Measurements from ENCODE around the gene MOK. TPM values are rescaled to one million over a fixed set of nuclear protein-coding genes. Genes with fewer than 3 reads are reported as not detected.

Gene MOK
- polyA plus RNA-seq, 3 donors = 24.3 to 24.8 (median 24.6) TPM

DNA sequence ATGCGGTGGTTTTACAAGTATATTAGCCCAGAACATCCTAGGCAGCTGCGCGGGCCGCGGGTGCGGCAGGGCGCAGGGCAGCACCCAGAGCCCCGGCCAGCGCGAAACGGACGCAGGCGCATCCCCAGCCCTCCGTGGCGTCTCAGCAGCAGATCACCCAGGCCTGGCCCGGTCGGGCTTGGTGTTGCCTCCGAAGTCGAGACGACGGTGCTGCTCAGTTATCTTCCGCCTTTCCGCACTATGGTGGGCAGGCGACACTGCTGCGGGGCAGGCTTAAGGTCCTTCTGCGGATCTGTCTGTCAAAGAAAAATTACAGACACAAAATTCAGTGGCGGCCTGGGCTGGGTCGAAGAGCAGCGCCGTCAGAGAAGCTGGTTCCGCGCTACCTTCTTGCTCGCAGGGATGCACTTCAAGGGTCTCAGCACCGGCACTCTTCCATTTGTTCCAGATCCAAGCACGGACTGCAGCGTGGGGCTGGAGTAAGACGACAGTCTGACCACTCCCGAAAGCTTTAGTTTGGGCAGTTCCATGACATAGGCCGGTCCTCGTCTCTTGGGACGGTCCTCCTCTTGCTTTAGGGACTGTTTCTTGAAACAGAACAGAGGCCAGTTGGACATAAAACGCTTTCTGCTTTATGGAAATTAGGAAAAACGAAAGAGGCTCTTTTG, 75.8 kb downstream of the MOK start:
- DNase-seq (ENCODE audit: low read depth in 3 of 3, low spot score in 2 of 3) = no peak

DNA sequence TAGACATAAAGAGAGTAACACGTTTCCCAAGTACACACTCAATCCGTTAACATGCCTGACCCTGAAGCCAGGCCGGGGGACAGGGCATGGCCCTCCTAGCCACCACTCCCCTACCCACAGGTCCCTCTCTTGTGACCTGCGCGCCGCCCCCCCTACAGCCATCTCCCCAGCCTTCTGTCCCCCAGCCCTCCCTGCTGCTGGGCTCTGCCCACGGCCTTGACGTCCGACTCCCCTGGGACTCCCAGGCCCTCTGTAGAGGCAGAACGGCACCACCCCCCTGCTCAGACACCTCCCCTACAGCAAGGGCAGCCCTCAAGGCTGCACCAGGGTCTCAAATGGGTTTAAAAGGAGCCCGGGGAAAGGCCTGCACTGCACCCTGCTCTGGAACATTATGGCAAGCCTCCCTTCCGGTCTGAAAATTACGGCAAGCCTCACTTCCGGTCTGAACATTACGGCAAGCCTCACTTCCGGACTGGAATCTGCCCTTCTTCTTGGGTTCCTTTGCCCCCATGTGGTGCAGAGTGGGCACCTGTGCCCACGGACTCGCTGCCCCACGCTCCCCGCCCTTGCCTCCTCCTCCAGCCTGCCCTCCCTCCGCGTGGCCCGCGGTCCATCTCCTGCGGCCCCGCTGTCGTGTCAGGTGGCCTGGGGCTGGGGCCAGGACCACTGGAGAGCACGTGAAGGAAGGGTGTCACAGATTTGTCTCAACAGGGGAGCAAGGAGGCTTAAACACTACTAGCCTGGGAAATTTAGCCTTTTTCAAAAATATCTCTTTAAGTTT, 77.6 kb downstream of the MOK start:
- DNase-seq (ENCODE audit: low read depth in 3 of 3, low spot score in 2 of 3) = no peak

DNA sequence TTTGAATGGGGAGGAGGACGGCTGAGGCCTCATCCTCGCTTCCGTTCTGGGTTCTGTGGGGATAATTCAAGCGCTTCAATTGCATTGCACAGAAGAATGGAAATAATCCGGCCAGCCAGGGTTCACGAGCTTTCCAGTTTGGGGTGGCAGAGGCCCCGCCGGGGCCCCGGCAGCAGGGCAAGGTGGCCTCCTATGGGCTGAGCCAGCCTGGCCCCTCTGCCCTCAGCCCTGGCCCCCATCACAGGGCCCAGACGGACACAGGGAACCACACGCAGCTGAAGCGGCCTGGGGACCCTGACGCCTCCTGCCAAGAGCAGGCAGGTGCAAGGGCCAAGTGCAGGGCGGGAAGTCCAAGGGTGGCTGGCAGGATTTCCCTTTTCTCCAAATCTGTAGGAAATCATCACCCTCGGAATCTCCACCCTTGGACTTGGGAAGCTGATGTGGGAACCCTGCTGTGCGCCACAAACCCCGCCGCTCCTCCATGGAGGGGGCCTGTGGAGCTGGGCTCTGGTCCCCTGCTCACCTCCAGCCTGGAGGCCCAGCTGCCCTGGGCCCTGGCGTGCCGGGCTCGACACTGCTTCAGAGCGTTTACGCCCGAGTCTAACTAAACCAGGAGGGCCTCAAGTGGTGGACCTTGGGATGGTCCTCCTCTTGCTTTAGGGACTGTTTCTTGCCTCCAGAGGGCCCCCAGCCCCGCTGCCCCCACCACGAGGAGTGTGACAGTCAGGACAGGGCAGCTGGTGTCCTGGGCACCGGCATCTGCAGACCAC, 78.4 kb downstream of the MOK start:
- no peak for DNase-seq (ENCODE audit: low read depth in 3 of 3, low spot score in 2 of 3)

DNA sequence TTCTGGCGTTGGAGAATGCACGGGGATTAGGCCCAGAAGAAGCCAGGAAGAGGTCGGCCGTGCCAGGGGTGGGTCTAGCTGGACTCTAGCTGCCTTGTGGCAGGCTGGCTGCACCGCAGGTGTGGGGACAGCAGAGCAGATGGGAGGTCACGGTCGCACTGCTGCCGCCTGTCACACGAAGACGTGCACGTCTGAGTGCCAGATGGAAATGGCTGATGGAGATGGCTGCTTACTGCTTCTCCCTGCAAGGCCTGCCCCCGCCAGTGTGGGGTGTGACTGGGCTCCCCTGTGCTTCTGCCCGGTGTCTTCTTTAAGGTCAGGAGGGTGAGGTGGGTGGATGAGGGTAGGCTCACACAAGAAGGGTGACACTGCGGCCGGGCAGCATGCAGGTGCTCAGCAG, 79.0 kb downstream of the MOK start:
- no peak for DNase-seq (ENCODE audit: low read depth in 3 of 3, low spot score in 2 of 3)

DNA sequence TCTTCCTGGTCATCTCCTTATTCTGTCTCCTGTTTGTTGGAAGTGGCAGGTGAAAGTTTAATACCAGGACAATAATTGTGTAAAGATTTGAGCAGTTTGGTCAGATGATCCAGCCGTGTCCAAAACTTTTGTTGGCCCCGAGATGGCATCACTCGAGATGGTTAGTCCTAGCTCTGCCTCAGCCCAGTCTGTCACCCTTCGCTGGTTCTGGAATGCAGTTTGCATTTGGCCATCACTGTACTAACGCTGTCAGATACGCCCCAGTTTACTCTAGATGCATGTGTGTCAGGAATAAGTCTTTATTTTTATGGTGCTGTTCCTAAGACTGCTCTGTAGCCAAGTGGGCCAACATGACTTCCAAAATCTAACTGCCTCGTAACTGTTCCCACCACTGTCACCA, 79.6 kb downstream of the MOK start:
- DNase-seq (ENCODE audit: low read depth in 3 of 3, low spot score in 2 of 3) = no peak

DNA sequence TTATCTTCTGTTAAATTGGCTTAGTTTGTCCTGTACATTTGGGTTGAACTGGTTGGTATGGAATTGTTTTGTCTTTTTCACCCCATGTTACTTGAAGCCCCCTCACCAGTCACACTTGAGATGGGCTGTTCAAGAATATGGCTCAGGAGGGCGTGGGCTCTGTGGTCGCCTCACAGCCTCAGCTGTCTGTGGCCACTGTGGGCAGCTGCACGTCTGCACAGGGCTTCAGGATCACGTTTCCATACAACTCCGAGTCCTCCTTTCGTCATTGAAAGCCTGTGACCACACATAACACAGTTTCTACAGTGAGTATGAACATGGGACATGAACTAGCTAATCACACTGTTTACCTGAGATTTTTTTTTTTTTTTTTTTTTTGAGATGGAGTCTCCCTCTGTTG, 81.3 kb downstream of the MOK start:
- DNase-seq (ENCODE audit: low read depth in 3 of 3, low spot score in 2 of 3) = no peak

DNA sequence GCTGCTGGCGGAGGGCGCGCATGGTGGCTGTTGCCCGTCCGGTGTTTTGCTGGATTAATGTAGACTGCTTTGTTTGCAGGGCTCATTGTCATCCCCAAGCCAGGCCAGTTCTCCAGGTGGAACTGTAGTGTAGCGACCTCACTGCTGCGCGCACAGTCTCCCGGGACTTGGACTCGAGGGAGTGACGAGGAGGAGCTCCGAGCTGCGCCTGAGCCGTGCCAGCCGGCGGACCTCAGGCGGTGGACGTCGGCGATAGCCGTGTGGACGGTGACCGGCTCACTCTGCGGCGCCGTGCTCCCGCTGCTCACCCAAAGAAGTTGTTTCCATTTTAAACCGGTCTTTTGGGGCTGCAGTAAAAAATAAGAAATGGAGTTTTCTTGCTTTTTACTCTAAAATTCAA, 82.2 kb downstream of the MOK start:
- DNase-seq (ENCODE audit: low read depth in 3 of 3, low spot score in 2 of 3) = no peak

DNA sequence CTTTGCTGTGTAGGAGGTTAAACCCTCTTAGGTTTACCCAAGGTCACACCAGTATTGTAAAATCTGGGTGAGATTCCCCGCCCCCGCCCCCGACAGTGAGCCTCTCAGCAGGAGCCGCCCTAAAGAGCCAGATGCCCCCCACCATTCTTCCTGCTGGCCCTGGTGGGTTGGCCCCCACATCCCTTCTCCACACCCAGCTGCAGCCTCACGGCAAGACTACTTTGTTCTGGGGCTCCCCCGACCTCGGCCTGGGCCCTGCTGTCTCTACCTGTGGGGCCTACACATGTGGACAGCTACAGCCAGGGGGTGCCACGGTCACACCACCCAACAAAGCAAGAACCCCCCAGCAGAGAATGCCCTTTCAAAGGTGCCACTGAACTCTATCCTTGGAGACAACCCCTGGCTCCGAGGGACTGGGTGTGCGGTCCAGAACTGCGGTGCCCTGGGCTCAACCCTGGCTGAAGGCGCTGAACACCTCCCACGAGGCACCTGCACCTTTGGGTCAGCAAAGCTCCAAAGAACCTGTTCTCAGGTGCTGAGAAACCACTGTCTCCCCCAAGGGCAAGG, 82.9 kb downstream of the MOK start:
- DNase-seq (ENCODE audit: low read depth in 3 of 3, low spot score in 2 of 3) = no peak

DNA sequence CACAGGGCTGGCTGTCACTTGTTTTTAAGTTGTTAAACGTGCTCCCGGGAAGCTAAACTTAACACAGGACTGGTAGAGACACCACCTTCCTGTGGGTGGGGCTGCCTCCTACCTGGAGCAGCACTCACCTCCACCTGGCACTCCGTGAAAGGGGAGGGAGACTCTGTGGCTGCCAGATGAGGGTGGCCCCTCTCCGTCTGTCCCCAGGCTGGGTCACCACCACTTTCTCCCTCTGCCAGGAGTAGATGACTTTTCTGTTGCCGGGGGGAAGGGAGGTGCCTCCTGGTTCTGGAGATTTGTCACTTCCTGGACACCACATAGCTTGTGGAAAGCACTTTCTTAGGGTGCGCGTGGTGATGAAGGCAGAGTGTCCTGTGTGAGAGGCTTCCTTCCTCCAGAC, 83.9 kb downstream of the MOK start:
- DNase-seq (ENCODE audit: low read depth in 3 of 3, low spot score in 2 of 3) = no peak

DNA sequence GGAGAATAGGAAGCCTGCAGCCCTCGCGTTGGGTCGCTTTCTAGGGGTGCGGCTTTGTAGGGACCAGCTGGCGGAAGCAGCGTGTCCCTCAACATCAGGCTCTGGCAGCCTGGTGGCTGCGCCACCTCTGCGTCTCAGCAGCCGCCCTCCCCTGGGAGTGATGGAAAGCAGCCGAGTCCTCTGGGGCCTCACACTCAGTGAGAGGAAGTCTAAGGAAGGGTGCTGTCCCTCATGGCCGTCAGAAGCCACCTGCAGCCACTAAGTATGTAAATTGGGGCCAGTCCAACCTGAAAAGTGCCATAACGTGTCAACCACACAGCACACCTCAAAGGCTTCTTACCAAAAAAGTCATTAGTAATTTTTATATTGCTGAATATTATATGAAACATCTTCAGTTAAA, 84.9 kb downstream of the MOK start:
- no peak for DNase-seq (ENCODE audit: low read depth in 3 of 3, low spot score in 2 of 3)

DNA sequence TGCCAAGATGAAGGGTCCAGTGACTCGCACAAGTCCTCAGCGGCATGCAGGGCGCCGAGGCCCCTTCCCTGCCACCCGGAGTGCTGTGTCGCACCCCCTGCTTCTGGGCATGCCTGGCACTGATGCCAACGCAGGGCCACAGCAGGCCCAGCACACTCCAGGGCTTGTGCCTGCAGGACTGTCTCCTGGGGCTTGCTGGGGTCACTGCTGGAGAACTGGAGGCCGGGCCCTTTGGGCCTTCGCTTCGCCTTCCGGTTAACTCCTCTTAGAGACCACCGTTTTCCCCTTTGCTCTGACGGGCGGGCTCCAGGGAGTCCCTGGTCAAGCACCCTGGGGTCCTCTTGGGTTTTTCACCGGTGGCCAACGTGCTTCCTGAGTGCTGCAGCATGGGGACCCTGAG, 85.6 kb downstream of the MOK start:
- DNase-seq (ENCODE audit: low read depth in 3 of 3, low spot score in 2 of 3) = no peak

DNA sequence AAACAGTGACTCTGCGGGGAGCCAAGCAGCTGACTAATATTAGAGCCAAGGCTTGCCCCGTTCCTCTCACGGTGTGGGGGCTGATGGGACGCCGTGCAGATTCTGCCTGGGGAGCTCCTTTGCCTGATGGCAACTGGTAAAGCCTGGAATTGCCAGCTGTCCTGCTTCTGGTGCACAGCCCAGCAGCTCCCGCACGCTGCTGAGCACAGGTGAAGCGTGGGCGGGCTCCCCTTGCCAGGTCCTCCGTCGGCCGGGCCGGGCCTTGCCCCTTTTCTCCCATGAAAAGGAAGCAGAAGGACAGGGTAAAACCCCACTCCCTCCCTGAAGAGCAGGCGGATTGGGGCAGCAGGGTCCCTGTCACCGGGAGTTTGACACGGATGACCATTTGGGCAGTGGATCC, 86.3 kb downstream of the MOK start:
- no peak for DNase-seq (ENCODE audit: low read depth in 3 of 3, low spot score in 2 of 3)

DNA sequence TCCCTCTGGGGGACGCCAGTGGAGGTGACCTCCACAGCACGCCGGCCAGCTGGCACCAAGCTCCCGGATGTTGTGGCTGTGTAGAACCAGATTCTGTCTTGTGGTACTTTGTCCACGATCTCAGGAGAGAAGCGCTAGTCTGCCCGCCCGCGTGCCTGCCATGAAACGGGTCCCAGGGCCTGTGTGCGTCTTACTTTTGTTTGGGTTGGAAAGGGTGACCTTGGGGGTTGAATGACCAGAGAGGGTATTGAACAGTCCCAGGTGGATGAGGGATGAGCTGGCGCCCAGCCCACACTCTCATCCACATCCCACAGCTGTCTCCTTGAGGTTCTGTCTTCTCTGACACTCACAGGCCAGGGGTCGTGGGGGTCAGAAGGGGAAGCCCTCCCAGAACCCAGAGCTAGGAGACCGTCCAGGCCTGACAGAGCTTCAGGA, 87.0 kb downstream of the MOK start:
- no peak for DNase-seq (ENCODE audit: low read depth in 3 of 3, low spot score in 2 of 3)

DNA sequence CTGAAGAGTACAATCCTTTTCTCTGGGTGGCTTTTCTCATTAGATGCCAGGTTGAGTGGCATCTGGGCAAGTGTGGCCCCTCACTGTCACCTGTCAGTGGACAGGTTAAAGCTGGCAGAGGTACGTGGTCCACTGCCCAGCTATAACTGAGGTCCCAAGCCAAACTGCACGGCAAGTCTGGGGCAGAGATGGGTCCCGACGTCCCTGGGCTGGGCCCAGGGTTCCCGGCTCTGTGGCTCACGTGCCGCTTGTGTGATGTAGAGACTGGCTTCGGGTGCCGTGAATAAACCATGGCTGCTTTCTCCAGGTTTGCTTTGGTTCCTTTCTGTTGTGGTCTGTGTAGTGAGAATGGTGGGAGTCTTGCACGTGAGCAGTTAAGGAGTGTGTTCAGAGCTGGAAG, 87.6 kb downstream of the MOK start:
- no peak for DNase-seq (ENCODE audit: low read depth in 3 of 3, low spot score in 2 of 3)

DNA sequence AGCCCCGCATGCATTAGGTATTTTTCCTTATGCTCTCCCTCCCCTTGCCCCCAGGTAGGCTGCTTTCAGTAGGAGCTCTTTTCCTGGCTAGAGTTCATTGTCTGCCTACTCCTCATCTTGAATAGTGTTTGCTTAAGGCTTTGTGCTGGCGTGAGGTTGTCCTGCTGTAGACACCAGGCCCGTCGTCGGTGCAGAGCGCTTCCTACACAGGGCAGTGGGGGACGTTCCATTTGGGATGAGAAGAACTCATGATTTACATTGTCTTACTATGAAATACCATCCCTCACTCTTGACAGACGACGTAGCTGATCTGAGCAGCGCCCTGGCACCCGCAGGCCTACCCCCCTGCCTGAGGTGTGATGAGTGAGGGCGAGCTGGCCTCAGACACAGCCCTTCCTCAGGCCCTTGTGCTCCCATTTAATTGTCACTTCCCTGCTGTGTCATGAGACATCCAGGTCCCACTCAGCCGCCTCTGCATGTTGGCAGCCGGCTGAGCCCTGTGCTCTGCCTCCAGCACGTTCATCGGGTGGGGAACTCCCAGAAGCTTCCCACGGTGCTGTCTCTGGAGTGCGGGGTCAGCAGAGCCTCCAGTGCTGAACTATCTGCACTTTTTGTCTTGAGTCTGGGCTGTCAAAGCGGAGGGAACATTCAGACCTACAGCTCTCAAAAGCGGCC, 89.3 kb downstream of the MOK start:
- no peak for DNase-seq (ENCODE audit: low read depth in 3 of 3, low spot score in 2 of 3)

DNA sequence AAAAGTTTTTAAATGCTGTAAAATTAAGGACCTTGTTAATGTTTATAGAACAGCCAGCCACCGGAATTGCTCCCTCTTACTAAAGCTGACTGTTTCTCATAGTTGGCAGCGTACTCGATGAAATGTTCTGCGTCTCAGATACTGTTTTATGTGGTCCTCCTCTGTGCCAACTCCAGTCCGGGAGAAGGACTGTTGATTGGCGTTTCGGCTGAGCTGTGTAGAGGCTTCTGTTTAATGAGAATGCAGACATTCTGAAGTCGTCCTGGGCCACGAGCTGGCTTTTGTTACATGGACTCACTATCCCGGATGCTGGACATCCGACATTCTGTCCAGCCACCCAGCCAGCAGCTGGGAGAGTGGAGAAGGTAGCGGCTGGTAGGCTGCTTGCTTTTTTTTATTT, 89.9 kb downstream of the MOK start:
- DNase-seq (ENCODE audit: low read depth in 3 of 3, low spot score in 2 of 3) = no peak

DNA sequence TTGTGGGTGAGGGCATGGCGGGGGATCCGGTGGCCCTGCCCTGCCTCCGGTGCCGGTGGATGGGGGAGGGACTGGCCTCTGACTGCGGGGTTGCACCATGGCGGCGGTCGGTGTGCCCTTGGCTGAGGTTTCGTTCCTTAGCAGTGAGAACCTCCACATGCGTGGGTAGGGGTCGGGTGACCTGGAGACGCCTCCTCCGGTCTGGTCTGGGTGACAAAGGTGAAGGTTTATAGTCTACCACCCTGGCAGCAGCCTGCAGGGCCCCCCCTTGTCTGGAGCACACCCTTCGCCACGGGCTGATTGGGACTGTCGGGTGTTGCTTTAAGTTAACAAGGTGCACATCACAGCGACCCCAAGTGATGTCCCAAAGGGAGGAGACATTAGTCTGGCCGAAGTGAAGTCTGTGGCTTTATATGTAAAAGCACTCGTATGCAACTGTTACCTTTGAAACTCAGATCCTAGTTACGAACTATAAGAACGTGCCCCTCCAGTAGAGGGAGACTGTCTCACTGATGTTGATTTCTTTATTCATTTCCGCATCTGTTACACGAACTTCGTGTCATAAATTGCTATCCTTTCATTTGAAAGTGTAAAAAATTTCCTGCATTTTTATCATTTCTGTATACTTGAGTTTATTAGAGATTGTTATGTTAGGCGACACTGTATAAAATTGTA, 90.8 kb downstream of the MOK start:
- DNase-seq (ENCODE audit: low read depth in 3 of 3, low spot score in 2 of 3) = no peak

DNA sequence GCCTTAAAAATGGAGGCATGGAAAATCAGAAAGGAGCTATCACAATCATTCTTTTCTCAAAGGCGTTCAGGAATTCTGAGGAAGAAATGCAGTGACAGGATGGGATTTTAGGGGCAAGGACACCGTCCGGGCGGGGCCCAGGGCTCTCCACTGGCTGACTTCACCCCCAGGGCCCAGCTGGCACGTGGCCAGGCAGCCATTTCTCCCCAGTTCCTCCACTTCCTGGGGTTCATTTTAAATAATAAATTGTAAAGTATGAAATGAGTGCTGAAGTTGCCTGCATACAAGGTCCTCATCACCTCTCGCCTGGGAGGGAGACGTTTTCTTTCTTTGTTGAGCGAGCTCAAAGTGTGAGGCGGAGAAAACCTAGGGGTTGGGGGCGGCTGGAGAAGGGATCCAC, 91.5 kb downstream of the MOK start:
- DNase-seq (ENCODE audit: low read depth in 3 of 3, low spot score in 2 of 3) = no peak

DNA sequence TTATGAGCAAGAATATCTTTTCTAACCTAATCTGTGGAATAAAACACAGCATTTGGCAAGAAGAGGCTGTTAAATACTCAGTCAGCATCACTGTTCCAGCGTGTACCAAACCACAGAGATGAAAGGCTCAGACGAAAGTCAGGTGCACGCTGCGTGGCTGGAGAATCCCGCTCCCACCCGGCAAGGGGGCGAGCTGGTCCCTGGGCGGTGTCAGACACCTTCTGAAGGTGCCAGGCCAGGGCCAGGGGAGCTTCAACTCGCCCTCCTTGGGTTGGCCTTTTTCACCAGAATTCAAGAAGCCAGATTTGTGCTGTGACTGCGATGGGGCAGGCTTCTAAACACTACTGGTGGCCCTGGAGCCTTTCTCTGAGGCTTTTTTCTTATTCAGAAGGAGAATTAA, 92.1 kb downstream of the MOK start:
- no peak for DNase-seq (ENCODE audit: low read depth in 3 of 3, low spot score in 2 of 3)

DNA sequence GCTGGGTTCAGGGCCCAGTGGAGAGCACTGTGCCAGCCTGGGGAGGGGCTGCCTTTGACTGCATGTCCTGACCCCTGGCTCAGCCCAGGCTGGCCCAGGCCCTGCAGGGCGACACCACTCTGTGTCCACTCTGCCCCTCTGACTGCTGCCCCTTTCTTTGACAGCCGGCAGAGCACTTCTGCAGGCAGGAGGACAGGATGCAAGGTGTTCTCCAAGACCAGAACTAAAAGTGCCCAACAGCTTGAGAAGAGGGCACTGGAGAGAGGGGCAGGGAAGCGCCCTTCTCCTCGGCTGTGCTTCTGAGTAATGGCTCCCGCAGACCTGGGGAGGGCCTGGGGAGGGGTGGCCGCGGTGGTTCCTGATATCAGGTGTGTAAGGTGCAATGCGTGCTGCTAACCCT, 92.6 kb downstream of the MOK start:
- no peak for DNase-seq (ENCODE audit: low read depth in 3 of 3, low spot score in 2 of 3)

Data from right renal cortex interstitium (tissue), 3 donors.